Stimulated activated memory B cell treated with anti-CD40 and anti-IgM and Interleukin-4, amounts not matched to agents 10 μg/mL and 1 μg/mL and 100 μg/mL, for 72 hours (primary cell): ENCODE data around the gene RTP1.

ENCODE experiments used
- ATAC-seq: fragments of 150-1000 bp; cut with Tn5 transposase; 2 replicates; pipeline ENCODE4 v1.10.0; 2021
- H3K27ac Mint-ChIP-seq: one replicate; pipeline ENCODE4 v1.8.0; 2022; ENCODE audit warnings: mild to moderate bottlenecking, mixed read lengths
- H3K27me3 Mint-ChIP-seq: one replicate; pipeline ENCODE4 v1.8.0; 2022; ENCODE audit warnings: mixed read lengths
- H3K36me3 Mint-ChIP-seq: one replicate; pipeline ENCODE4 v1.8.0; 2022; ENCODE audit warnings: mixed read lengths
- H3K4me1 Mint-ChIP-seq: one replicate; pipeline ENCODE4 v1.8.0; 2022; ENCODE audit warnings: mixed read lengths
- H3K4me3 Mint-ChIP-seq: one replicate; pipeline ENCODE4 v1.8.0; 2022; ENCODE audit warnings: mild to moderate bottlenecking, moderate library complexity, mixed read lengths
- H3K9me3 Mint-ChIP-seq: one replicate; pipeline ENCODE4 v1.8.0; 2022; ENCODE audit warnings: mixed read lengths

The RTP1 gene

DNA sequence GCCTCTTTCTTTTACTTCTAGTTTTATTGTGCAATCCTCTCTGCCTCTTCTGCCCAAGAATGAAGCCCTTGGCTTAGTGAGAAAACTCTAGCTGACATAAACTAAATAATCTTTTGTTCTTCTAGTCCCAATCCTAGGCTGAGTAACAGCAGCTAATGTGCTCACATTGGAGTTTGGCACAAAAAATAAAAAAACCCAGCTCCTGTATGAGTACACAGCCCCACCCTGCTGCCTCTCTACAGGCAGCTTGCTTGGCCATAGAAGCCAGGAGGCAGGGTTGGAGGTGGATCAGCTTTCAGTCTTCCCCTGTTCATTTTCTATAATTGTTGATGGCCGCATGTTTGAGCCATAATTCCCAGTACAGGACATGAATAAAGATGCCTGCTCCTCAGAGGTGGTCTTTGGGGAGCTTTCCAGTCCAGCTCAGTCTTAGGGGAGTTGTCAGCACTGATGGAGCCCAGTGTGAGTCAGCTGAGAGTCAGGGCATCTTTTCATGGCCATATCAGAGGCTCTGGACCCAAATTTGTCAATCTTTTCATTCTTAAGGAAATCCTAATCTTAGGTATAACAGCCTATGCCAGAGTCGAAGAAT, 46.7 kb downstream of the RTP1 start:
- no peak for ATAC-seq
- Mint-ChIP-seq H3K9me3 (peaks cover 6% of the 10 kb centered on the region), H3K27me3 (peaks cover 22% of the 10 kb centered on the region), H3K36me3 (no peaks in the 10 kb centered on the region), H3K27ac (no peak overlapping the region), H3K4me1 (peaks cover 10% of the 10 kb centered on the region), H3K4me3 (no peak overlapping the region)

DNA sequence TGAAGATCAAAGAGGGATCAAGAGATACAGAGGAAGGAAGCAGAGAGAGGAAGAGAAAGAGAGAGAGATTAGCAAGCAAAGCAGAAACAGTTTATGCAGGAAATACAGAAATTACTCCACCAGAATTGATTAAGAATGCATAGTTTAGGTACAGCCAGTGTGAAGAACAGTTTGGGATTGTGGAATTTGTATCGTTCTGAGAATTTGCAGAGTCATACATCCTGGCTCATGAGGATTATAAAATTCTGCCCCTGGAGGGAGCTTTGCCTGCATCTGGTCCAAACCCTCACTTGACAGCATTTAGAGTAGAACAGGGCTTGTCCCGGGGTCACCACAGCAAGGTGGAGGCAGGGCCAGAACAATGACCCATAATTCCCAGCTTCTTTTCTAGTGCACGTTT, 50.1 kb downstream of the RTP1 start:
- ATAC-seq: no peak
- Mint-ChIP-seq H3K36me3 (no peaks in the 10 kb centered on the region), H3K4me1 (peaks cover 10% of the 10 kb centered on the region), H3K27me3 (peaks cover 40% of the 10 kb centered on the region), H3K9me3 (no peaks in the 10 kb centered on the region), H3K4me3 (no peak overlapping the region), H3K27ac (no peak overlapping the region)
